ENCODE measurements around the gene ZBTB20. TPM values are rescaled to one million over a fixed set of nuclear protein-coding genes. Genes with fewer than 3 reads are reported as not detected.

The ZBTB20 gene
- total and polyA plus RNA-seq, 2 donors from 2014 or later = 0.99 to 142 TPM

DNA sequence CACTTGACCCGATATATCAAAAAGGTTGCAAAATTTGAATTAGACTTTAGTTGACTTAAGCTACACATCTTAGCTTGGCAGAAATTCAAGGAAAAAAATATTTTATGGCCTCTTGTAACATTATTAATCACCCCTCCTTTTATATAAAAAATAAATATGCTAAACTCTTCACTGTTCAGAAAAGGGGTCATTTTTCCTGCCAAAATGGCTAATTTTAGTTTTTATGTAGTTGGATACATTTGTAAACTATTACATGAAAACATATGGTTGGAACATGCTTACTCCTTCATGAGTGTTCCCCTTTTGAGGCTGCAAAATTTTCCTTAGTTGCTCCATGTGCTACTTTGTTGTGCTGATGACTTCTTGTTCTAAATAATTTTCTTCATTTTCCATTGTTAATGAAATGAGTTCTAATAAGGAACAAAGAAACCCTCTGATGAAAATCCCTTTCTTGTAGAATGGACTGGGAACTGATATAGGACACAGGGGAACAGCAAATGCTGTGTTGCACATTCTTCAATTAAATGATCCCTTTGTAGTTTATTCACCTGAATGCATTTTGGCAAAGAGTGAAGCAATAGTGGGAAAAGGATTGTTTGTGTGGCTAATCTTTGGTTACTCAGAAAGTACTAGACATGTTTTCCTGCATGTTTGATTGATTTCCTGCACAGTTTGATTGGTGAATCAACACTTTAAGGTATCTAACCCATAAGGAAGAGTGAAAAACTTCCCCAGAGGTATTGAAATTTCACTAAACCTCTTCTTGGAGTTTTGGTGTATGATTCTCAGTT is 503.9 kb downstream of the ZBTB20 start:
- no peak overlapping the region for H3K4me3 ChIP-seq (ENCODE audit: low read length in 3 of 3)
- DNase-seq (peak in 1 of 5 donors; percentile 37), FAIRE-seq (no peak)
- no peaks in the 10 kb centered on the region for H3K36me3 ChIP-seq (ENCODE audit: control insufficient read depth in 2 of 3, insufficient read depth in 3 of 3, low read length in 3 of 3)
- H3K27ac ChIP-seq (ENCODE audit: low read depth in 2 of 2, low read length in 2 of 2) = no peak overlapping the region
- peaks cover 0 to 6% (median 0%) of the 10 kb centered on the region in 3 donors for H3K4me1 ChIP-seq (ENCODE audit: control insufficient read depth in 2 of 3, insufficient read depth in 2 of 3, low read depth in 1 of 3, low read length in 3 of 3)
- no peak overlapping the region for H3K9ac ChIP-seq (ENCODE audit: low read length in 3 of 3)
- H3K27me3 ChIP-seq (ENCODE audit: control insufficient read depth, insufficient read depth, low read length) = no peaks in the 10 kb centered on the region
- TF ChIP-seq, protein P1, sequence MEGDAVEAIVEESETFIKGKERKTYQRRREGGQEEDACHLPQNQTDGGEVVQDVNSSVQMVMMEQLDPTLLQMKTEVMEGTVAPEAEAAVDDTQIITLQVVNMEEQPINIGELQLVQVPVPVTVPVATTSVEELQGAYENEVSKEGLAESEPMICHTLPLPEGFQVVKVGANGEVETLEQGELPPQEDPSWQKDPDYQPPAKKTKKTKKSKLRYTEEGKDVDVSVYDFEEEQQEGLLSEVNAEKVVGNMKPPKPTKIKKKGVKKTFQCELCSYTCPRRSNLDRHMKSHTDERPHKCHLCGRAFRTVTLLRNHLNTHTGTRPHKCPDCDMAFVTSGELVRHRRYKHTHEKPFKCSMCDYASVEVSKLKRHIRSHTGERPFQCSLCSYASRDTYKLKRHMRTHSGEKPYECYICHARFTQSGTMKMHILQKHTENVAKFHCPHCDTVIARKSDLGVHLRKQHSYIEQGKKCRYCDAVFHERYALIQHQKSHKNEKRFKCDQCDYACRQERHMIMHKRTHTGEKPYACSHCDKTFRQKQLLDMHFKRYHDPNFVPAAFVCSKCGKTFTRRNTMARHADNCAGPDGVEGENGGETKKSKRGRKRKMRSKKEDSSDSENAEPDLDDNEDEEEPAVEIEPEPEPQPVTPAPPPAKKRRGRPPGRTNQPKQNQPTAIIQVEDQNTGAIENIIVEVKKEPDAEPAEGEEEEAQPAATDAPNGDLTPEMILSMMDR (IDR thresholded peaks at IDR 0.05; ENCODE audit: borderline replicate concordance, extremely low read depth, insufficient read depth) = no peak
- intact Hi-C loops (cut with DNase I) = no loop called here
- H3K9me3 ChIP-seq (ENCODE audit: control insufficient read depth in 2 of 3, insufficient read depth in 1 of 3, low read length in 3 of 3) = no peaks in the 10 kb centered on the region

DNA sequence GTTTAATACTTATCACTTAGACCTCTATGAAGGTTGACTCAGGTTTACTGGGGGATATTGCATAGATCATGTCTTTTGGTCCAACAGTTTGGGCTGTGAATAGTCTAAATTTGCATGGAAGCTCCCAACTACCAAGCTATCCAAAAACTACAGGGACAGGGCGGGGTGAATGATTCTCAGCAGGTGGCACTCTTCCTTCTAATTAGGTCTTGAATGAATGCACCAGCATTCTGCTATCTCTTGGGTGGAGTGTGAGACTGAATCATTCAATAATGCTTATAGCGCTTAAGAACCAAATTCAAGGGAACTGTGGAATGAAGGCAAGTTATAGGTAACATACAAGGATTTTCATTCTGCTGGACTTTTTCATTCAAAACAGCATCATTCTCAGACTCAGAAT is 507.0 kb downstream of the ZBTB20 start:
- Histone ChIP-seq H3K9me3 (ENCODE audit: control insufficient read depth in 2 of 3, insufficient read depth in 1 of 3, low read length in 3 of 3) (no peaks in the 10 kb centered on the region), H3K4me3 (ENCODE audit: low read length in 3 of 3) (no peak overlapping the region), H3K27ac (ENCODE audit: low read depth in 2 of 2, low read length in 2 of 2) (no peak overlapping the region), H3K27me3 (ENCODE audit: control insufficient read depth, insufficient read depth, low read length) (no peaks in the 10 kb centered on the region), H3K4me1 (ENCODE audit: control insufficient read depth in 2 of 3, insufficient read depth in 2 of 3, low read depth in 1 of 3, low read length in 3 of 3) (peaks cover 0 to 6% (median 0%) of the 10 kb centered on the region in 3 donors), H3K9ac (ENCODE audit: low read length in 3 of 3) (no peak overlapping the region), H3K36me3 (ENCODE audit: control insufficient read depth in 2 of 3, insufficient read depth in 3 of 3, low read length in 3 of 3) (no peaks in the 10 kb centered on the region)
- intact Hi-C loops (cut with DNase I) = no loop called here
- no peak for DNase-seq
- TF ChIP-seq, protein P1 (IDR thresholded peaks at IDR 0.05; ENCODE audit: borderline replicate concordance, extremely low read depth, insufficient read depth) = no peak
- no peak for FAIRE-seq

DNA sequence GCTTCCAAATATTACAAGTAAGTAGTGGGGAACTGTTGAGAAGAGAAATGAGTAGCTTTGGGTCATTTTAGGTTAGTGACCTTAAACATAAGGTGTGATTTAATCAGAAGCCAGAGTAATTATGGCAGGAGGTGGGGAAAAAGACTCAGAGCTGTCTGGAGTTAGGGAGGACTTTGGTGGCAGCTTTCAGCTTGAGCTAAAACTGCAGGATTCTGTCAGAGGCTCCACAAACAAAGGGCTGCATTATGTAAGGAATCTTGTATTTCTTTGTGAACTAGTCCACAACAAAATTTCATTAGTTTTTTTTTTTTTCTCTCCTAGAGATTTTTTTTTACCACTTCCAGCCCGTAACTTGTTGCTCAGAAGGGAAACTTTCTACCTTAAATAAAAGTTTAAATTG is 507.9 kb downstream of the ZBTB20 start:
- intact Hi-C loops (cut with DNase I) = no loop called here
- Histone ChIP-seq H3K4me3 (ENCODE audit: low read length in 3 of 3) (no peak overlapping the region), H3K27ac (ENCODE audit: low read depth in 2 of 2, low read length in 2 of 2) (no peak overlapping the region), H3K9ac (ENCODE audit: low read length in 3 of 3) (no peak overlapping the region), H3K9me3 (ENCODE audit: control insufficient read depth in 2 of 3, insufficient read depth in 1 of 3, low read length in 3 of 3) (no peaks in the 10 kb centered on the region), H3K4me1 (ENCODE audit: control insufficient read depth in 2 of 3, insufficient read depth in 2 of 3, low read depth in 1 of 3, low read length in 3 of 3) (peaks cover 0 to 6% (median 0%) of the 10 kb centered on the region in 3 donors), H3K27me3 (ENCODE audit: control insufficient read depth, insufficient read depth, low read length) (no peaks in the 10 kb centered on the region), H3K36me3 (ENCODE audit: control insufficient read depth in 2 of 3, insufficient read depth in 3 of 3, low read length in 3 of 3) (no peaks in the 10 kb centered on the region)
- no peak for FAIRE-seq
- no peak for DNase-seq
- TF ChIP-seq, protein P1 (IDR thresholded peaks at IDR 0.05; ENCODE audit: borderline replicate concordance, extremely low read depth, insufficient read depth) = no peak

Data from kidney (tissue), 14 donors.